ENCODE data around the gene TGM4.
"Not testable (repeated sequence)": the region's sequence is repeated elsewhere in the genome, so short reads cannot be mapped to it uniquely, and the experiment has no call there.

TGM4 gene

GRCh38 chr3:44915702-44916438 lies 41.5 kb downstream of the TGM4 start:
- no peak for DNase-seq (ENCODE audit: low read depth)

- no peak for DNase-seq (ENCODE audit: low read depth)
Measured at GRCh38 chr3:44918087-44918486, 43.7 kb downstream of the TGM4 start.

- no peak for DNase-seq (ENCODE audit: low read depth)
Measured at GRCh38 chr3:44918581-44918980, 44.2 kb downstream of the TGM4 start.

GRCh38 chr3:44920081-44920480 lies 45.7 kb downstream of the TGM4 start:
- DNase-seq (ENCODE audit: low read depth) = no peak

- DNase-seq (ENCODE audit: low read depth) = no peak
Measured at GRCh38 chr3:44923632-44924456, 49.4 kb downstream of the TGM4 start.

GRCh38 chr3:44924457-44925084 lies 50.2 kb downstream of the TGM4 start:
- DNase-seq (ENCODE audit: low read depth) = no peak

- DNase-seq (ENCODE audit: low read depth) = no peak
Measured at GRCh38 chr3:44926172-44926571, 51.8 kb downstream of the TGM4 start.

- DNase-seq (ENCODE audit: low read depth) = no peak
Measured at GRCh38 chr3:44926921-44927320, 52.5 kb downstream of the TGM4 start.

- no peak for DNase-seq (ENCODE audit: low read depth)
Measured at GRCh38 chr3:44927371-44927770, 53.0 kb downstream of the TGM4 start.

- DNase-seq (ENCODE audit: low read depth) = no peak
Measured at GRCh38 chr3:44929782-44930181, 55.4 kb downstream of the TGM4 start.

GRCh38 chr3:44930911-44931310 lies 56.5 kb downstream of the TGM4 start:
- DNase-seq (ENCODE audit: low read depth) = no peak

- no peak for DNase-seq (ENCODE audit: low read depth)
Measured at GRCh38 chr3:44931791-44932190, 57.4 kb downstream of the TGM4 start.

GRCh38 chr3:44932271-44932670 lies 57.9 kb downstream of the TGM4 start:
- no peak for DNase-seq (ENCODE audit: low read depth)

- DNase-seq (ENCODE audit: low read depth) = no peak
Measured at GRCh38 chr3:44932986-44933944, 58.9 kb downstream of the TGM4 start.

- no peak for DNase-seq (ENCODE audit: low read depth)
Measured at GRCh38 chr3:44939581-44940036, 65.2 kb downstream of the TGM4 start.

GRCh38 chr3:44942202-44942921 lies 68.0 kb downstream of the TGM4 start:
- no peak for DNase-seq (ENCODE audit: low read depth)

- DNase-seq (ENCODE audit: low read depth) = no peak
Measured at GRCh38 chr3:44948239-44948638, 73.8 kb downstream of the TGM4 start.

GRCh38 chr3:44949770-44950169 lies 75.4 kb downstream of the TGM4 start:
- DNase-seq (ENCODE audit: low read depth) = not testable (repeated sequence)

- no peak for DNase-seq (ENCODE audit: low read depth)
Measured at GRCh38 chr3:44950275-44950734, 75.9 kb downstream of the TGM4 start.

GRCh38 chr3:44952689-44953088 lies 78.3 kb downstream of the TGM4 start:
- DNase-seq (ENCODE audit: low read depth) = no peak

GRCh38 chr3:44954304-44954703 lies 79.9 kb downstream of the TGM4 start:
- no peak for DNase-seq (ENCODE audit: low read depth)

All from T-helper 22 cell (primary cell).